Dendritic cell treated with granulocyte-macrophage colony-stimulating factor and Interleukin-4, amounts not matched to agents 40 ng/mL and 50 ng/mL, for 4 days (primary cell): ENCODE measurements around the gene TNNT1.

Experiments used
- H3K27ac Mint-ChIP-seq: one replicate; pipeline ENCODE4 v1.8.0; 2022; ENCODE audit warnings: mild to moderate bottlenecking, mixed read lengths
- H3K27me3 Mint-ChIP-seq: one replicate; pipeline ENCODE4 v1.8.0; 2022; ENCODE audit warnings: mild to moderate bottlenecking, mixed read lengths
- H3K36me3 Mint-ChIP-seq: one replicate; pipeline ENCODE4 v1.8.0; 2022; ENCODE audit warnings: low read depth, mixed read lengths
- H3K4me1 Mint-ChIP-seq: one replicate; pipeline ENCODE4 v1.8.0; 2022; ENCODE audit warnings: low read depth, mixed read lengths
- H3K4me3 Mint-ChIP-seq: one replicate; pipeline ENCODE4 v1.8.0; 2022; ENCODE audit warnings: mild to moderate bottlenecking, moderate library complexity, mixed read lengths
- H3K9me3 Mint-ChIP-seq: one replicate; pipeline ENCODE4 v1.8.0; 2022; ENCODE audit warnings: mixed read lengths
- intact Hi-C: fragments of 100-400 bp; cut with micrococcal nuclease; formaldehyde crosslinking; loops from one replicate; pipeline ENCODE4 v1.15.0; 2022

Gene TNNT1

DNA sequence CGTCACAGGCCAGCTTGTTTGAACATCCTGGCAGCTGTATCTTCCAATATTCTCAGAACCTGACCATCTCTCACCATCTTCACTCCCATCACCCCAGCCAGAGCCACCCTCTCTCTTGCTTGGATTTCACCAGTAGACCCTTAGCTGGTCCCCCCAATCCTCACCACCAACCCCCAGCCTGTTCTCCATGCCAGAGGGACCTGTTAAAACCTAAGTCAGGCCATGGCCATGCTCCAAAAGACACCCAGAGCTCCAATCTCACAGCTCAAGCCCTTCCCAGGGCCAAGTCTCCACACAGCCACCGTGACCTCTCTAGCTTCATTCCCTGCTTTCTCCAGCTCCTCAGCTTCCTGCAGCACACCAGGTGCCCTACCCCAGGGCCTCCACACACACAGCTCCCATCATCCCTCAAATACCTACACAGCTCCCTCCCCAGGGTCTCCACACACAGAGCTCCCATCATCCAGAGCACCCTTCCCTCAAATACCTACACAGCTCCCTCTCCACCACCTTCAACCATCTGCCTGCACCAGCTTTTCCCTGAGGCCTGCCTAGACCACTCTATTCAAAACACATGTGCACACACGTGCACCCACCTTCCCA lies 59.6 kb downstream of the TNNT1 start:
- peaks cover 31% of the 10 kb centered on the region for H3K4me1 Mint-ChIP-seq
- no peaks in the 10 kb centered on the region for H3K9me3 Mint-ChIP-seq
- no peak overlapping the region for H3K27ac Mint-ChIP-seq
- intact Hi-C loops: no loop called here
- H3K36me3 Mint-ChIP-seq: peaks cover 62% of the 10 kb centered on the region
- H3K4me3 Mint-ChIP-seq: no peak overlapping the region
- H3K27me3 Mint-ChIP-seq: peaks cover 46% of the 10 kb centered on the region

DNA sequence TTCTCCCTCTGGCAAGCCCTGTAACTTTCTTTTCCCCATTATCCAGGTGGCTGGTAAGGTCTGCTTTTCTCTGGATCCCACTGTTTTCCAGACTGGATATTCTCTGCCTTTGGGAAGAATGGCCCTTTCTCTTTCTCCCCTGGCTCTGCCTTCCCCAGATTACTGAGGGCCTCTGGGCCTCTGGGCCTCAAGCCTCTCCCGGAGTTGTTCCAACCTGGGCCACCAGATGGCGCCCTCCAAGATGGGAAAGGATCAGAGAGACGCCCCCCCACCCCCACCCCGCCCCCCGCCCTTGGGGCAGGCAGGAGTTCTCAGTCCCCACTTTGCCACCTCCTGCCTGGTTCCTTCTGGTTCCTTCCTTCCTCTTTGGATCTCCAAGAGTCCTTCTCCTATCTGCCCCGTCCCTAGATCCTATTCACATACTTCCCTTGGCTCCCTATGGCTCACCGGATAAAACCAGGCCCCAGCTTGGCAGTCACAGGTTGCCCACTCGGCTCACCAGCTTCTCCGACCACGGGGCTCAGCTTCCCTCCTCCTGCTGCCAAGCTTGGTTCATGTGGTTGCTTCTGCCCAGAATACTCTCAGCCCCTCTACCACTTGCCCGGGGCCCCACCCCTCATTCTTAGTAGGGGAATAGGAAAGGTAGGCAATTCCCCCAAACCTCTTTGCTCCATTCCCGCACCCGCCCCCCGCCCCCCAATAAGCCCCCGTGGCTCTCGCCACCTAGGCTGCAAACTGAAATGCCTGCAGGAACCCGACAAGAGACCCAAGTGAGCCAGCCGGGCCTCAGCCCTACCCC lies 60.3 kb downstream of the TNNT1 start:
- Mint-ChIP-seq H3K27ac (peak overlapping the region; percentile 55), H3K4me1 (peaks cover 31% of the 10 kb centered on the region), H3K27me3 (peaks cover 53% of the 10 kb centered on the region), H3K4me3 (no peak overlapping the region), H3K36me3 (peaks cover 58% of the 10 kb centered on the region), H3K9me3 (no peaks in the 10 kb centered on the region)
- intact Hi-C loops: no loop called here

DNA sequence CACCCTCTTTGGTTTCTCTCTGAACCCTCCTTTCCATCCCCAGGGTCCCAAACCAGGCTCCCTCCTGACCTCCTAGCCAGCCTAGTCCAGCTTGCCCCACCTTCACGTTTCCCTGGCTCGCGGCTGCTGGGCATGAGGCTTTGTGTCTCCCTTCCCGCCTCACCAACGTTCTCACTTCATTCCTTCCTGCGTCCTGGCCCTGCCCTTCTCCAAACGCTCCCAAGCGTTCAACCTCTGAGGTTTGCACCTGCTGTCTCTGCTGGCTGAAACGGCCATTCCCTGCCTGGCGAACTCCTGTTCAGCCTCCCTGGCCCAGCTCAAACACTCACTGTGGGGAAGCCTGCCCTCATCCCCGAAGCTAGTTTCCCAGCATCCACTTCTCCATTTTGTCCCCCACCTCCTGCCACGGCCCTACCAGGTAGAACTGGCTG lies 61.0 kb downstream of the TNNT1 start:
- peaks cover 60% of the 10 kb centered on the region for H3K27me3 Mint-ChIP-seq
- intact Hi-C loops: no loop called here
- peak overlapping the region; percentile 55 for H3K27ac Mint-ChIP-seq
- H3K9me3 Mint-ChIP-seq: no peaks in the 10 kb centered on the region
- H3K4me1 Mint-ChIP-seq: peaks cover 35% of the 10 kb centered on the region
- H3K36me3 Mint-ChIP-seq: peaks cover 57% of the 10 kb centered on the region
- H3K4me3 Mint-ChIP-seq: peak overlapping the region; percentile 33

DNA sequence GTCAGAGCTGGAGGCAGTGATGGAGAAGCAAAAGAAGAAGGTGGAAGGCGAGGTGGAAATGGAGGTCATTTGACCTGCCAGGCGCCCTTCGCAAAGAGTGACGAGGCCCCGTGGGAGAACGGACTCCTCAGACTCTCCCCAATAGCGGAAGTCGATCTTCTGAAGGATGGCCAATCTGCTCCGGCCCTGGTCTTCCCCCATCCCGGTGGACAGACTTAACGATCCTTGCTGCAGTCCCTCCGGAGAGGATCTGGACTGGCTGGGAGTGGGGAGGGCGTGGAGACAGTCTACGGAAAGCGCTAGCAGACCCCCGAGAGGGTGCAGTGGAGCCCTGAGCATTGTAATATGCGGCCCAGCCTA lies 61.5 kb downstream of the TNNT1 start:
- Mint-ChIP-seq H3K4me1 (peaks cover 40% of the 10 kb centered on the region), H3K27me3 (peaks cover 65% of the 10 kb centered on the region), H3K27ac (peak overlapping the region; percentile 77), H3K36me3 (peaks cover 54% of the 10 kb centered on the region), H3K9me3 (no peaks in the 10 kb centered on the region), H3K4me3 (peak overlapping the region; percentile 75)
- intact Hi-C loops: no loop called here

DNA sequence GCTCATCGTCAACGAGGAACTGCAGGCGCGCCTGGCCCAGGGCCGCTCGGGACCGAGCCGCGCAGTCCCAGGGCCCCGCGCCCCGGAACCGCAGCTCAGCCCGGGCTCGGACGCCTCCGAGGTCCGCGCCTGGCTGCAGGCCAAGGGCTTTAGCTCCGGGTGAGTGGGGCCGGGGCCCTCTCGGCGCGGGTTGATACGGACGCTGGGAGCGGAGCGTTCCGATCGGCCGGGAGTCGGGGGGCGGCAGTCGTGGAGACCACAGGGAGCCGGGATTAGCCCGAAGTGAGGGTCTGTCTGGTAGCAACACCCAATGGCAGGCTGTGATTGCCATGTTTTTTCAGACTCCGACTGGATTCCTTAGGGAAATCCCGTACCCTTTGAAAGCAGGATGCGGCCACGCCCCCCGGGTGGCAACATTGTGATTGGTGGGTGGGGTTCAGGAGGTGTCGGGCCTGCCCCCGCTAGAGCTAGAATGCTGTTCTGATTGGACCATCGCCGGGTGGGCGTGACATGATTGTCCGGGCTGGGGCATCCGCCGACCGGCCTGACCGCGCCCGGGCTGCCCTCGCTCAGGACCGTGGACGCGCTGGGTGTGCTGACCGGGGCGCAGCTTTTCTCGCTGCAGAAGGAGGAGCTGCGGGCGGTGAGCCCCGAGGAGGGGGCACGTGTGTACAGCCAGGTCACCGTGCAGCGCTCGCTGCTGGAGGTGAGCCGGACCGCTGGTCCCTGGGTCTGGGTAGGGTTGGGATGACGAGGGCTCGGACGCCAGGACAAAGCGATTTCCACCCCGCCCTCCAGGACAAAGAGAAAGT lies 62.1 kb downstream of the TNNT1 start:
- Mint-ChIP-seq H3K27me3 (peaks cover 71% of the 10 kb centered on the region), H3K9me3 (no peaks in the 10 kb centered on the region), H3K27ac (peak overlapping the region; percentile 77), H3K4me1 (peaks cover 46% of the 10 kb centered on the region), H3K4me3 (peak overlapping the region; percentile 75), H3K36me3 (peaks cover 51% of the 10 kb centered on the region)
- intact Hi-C loops: no loop called here

DNA sequence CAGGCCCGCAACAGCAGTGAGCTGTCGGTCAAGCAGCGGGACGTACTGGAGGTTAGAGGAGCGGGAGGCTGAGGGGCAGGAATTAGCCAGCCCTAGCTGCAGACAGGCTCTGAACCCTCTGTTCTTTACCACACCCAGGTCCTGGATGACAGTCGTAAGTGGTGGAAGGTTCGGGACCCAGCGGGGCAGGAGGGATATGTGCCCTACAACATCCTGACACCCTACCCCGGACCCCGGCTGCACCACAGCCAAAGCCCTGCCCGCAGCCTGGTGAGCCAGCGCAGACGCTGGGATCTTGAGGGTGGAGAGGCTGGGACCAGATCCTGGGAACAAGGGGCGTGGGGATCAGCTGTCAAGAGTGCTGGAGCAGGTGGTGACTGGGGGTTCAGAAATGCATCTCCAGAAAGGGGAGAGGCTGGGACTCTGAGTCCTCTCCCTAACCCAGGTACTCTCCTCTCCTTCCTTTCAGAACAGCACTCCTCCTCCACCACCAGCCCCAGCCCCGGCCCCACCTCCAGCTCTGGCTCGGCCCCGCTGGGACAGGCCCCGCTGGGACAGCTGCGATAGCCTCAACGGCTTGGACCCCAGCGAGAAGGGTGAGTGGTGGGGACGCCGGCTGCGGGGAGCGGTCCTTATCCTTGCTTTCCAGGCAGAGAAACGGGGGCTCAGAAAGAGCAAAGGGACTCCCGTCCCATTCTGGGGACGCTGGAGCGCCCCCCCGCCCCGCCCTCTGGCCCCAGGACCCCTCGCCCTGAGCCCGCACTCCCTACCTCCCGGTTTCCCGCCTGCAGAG lies 62.9 kb downstream of the TNNT1 start:
- intact Hi-C loops: no loop called here
- Mint-ChIP-seq H3K9me3 (no peaks in the 10 kb centered on the region), H3K27me3 (peaks cover 79% of the 10 kb centered on the region), H3K4me1 (peaks cover 54% of the 10 kb centered on the region), H3K4me3 (no peak overlapping the region), H3K27ac (no peak overlapping the region), H3K36me3 (peaks cover 43% of the 10 kb centered on the region)

DNA sequence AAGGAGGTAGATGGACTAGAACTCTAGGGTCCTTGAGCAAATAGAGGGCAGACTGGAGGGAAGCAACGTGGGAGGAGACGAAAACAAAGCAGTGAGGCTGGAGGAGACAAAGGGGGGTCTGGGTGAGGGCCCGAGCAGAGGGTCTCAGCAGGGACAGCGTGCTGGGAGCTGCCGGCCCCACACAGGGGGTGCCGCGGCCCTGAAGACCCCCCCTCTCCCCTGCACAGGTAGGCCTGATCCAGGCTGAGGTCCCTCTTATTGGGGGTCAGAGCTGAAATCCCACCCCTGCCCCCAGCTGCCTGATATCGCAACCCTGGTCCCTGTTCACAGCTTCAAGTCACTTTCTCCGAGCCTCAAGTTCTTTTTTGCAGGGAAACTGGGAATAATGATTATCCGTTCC lies 64.6 kb downstream of the TNNT1 start:
- Mint-ChIP-seq H3K27me3 (peaks cover 95% of the 10 kb centered on the region), H3K36me3 (peaks cover 26% of the 10 kb centered on the region)

DNA sequence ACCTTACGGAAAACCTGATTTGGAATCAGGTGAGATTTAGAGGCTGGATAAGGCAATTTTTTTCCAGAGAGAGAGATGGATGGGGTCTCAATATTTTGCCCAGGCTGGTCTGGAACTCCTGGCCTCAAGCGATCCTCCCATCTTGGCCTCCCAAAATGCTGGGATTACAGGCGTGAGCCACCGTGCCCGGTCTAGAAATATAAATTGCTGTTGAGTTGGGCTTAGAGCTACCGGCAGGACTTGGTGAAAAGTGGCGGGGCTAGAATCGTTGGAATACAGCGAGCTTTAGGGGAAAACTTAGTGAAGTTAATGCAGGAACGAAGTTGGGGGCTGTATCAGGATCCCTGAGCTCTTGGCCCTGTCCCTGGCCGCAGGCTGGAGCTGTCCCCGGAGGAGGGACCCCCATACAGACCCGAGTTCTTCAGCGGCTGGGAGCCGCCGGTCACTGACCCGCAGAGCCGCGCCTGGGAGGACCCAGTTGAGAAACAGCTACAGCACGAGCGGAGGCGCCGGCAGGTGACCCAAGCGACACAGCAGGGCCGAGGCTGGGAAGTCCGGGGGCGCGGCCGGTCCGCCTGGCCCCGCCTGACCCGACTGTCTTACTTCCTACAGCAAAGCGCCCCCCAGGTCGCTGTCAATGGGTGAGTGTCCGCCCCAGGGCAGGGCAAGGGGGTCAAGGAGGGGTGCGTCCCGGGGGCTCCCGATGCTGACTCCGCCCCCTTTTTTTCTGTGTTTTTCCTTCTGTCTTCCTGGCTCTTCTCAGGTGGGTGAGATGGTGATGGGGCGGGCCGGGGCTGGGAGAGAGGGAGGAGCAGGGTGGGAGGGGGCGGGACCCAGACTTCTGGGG lies 65.8 kb downstream of the TNNT1 start:
- Mint-ChIP-seq H3K4me1 (peaks cover 51% of the 10 kb centered on the region), H3K27me3 (peaks cover 91% of the 10 kb centered on the region), H3K27ac (no peak overlapping the region), H3K9me3 (no peaks in the 10 kb centered on the region), H3K4me3 (no peak overlapping the region), H3K36me3 (peaks cover 17% of the 10 kb centered on the region)
- intact Hi-C loops: no loop called here

More for the DNA sequence above, 64.6 kb downstream of the TNNT1 start:
- Mint-ChIP-seq H3K4me1 (peaks cover 63% of the 10 kb centered on the region), H3K9me3 (no peaks in the 10 kb centered on the region), H3K4me3 (no peak overlapping the region), H3K27ac (no peak overlapping the region)
- intact Hi-C loops: no loop called here
